Activated CD8-positive, alpha-beta memory T cell treated with anti-CD3 and anti-CD28 coated beads, Interleukin-2, amount 50 U/mL, for 1 hour (primary cell): Measurements from ENCODE around the gene MYLK3.

ENCODE experiments used
- DNase-seq: peaks from one replicate; pipeline ENCODE4 v3.0.0-alpha.2; 2020; ENCODE audit errors: extremely low read depth

The MYLK3 gene

GRCh38 chr16:46727184-46727583, 21.0 kb downstream of the MYLK3 start:
- DNase-seq, result no peak

DNA sequence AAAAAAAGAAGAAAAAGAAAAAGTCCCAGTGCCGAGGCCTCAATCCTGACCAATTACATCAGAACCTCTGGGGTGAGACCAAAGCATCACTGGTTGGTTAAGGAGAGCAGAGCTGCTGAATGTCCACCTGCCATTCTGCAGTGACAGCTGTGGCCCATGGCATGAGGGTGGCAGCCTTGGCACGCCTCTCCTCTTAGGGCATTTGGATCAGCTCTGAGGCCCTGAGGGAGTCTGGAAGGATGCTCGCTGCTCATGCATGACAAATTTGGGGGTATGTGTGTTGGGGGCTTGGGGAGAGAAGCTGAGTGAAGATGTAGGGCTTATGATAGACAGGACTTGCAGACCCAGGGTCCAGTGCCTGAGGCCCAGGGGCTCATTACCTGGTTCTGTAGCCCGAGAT, 26.3 kb downstream of the MYLK3 start:
- DNase-seq, result no peak

- DNase-seq, result no peak
Measured at GRCh38 chr16:46720619-46721018, 27.5 kb downstream of the MYLK3 start.

- DNase-seq, result no peak
Measured at GRCh38 chr16:46719528-46719927, 28.6 kb downstream of the MYLK3 start.

GRCh38 chr16:46718214-46718613, 29.9 kb downstream of the MYLK3 start:
- no peak for DNase-seq

DNA sequence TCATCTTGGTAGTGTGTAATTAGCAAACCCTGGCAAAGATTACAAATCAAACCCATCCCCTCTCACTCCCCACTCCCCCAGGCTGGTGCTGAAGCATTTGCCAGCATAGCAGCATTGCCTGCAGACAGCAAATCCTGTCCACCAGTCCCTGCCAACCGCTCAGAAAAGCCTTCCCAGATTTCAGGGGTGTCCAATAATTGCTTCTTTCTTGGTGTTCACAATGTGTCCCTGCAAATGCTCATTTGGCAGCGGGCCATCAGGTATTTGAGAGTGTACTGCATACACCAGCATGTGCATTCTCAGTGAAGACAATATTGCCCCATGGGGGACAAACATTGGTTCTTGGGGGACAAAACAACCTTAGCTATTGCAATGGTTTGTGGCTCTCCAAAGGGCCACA, 30.5 kb downstream of the MYLK3 start:
- no peak for DNase-seq

DNA sequence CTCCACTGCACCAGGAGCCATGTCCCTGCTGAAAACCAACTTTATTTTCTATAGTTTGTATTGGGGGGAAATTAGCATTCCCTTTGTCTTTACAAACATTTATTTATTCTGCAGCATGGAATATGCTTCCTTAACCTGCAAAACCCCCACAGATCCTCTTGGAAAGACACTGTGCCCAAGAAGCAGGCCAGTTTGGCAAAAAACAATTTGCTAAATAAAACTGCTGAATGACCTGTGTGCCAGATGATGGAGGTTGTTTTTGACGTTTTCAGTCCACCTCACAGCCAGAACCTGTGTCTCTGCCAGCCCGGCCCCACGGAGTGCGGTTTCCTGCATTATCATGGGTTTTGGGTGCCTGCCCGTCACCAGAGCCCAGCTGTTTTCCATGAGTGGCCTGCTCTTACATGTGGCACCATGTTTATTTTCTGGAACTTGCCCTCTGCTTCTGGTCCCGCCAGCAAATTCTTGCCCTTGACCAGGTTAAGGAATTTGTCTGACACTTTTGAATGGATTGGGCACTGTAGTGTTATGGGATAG, 32.3 kb downstream of the MYLK3 start:
- DNase-seq, result no peak

- no peak for DNase-seq
Measured at GRCh38 chr16:46714797-46715591, 33.1 kb downstream of the MYLK3 start.

- DNase-seq, result no peak
Measured at GRCh38 chr16:46713634-46714033, 34.5 kb downstream of the MYLK3 start.

DNA sequence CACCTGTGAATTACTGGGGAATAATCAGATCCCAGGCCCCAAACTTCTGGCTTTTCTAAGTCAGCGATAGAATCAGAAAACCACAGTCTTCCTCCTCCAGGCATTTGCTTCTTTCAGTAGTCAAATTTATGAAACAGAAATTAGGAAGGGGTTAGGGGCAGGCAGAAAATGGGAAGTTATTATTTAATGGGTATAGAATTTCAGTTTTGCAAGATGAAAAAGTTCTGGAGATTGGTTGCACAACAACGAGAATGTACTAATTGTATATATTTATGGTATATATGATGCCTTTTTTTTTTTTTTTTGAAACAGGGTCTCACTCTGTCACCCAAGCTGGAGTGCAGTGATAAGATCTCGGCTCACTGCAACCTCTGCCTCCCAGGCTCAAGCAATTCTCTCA, 35.2 kb downstream of the MYLK3 start:
- DNase-seq, result no peak

DNA sequence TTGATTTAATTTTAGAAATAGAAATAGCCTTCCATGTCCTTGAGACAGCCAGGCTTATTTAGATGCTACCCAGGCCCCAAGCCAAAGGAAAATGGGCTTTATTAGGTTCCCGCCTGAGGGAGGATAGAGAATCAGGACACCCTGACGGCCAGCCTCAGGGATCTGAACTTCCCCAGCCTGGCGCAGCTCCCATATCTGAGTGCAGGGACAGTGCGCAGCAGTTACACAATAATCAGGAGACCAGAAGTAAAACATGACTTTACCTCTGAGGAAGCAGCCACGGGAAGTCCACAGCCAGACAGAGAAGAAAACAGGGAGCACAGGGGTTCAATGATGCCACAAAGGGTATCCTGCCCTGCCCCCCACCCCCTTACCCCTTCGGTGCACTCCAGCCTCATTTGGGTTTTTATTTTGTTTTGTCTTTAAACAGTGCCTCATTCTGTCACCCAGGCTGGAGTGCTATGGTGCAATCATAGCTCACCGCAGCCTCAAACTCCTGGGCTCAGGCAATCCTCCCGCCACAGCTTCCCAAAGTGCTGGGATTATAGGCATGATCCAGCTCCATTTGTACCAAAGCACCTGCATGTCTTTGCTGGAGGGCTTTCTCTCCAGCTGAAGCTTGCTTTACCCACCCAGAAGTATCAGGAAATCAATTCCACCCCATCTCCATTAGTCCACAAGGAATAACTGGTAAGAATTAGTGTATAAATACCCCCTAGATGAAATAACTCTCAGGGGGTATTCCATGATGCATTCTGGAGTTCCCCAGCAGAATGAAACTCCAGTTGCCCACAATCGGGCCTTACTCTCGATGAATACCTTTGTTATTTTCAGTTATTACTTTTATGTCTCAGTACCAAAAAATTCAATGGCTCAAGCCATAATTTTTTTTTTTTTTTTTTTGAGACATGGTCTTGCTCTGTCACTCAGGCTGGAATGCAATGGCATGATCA, 36.8 kb downstream of the MYLK3 start:
- DNase-seq, result no peak

DNA sequence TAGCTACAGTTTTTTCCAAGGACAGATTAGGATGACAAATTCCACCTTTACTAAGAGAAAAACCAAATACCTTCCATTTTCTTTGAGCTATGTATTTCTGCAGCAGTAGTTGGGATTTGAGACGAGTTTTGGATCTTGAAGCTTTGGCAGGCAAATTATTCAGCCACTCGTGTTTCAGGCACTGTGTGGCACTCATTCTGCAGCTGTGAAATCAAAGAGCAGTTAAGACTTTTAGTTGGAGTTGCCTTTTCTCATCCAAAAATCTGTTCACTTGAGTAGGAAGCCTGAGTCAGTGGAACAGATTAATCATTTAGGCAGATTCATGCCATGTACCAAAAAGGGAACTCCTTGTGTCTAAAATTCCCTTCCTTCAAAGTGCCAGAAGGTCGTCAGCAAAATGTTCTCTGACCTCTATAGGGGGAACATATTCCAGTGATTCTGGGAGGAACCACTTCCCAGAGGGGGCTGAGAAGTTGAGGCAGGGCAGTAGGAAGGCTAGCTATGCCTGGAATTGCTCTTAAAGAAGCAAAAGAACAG, 38.6 kb downstream of the MYLK3 start:
- no peak for DNase-seq

DNA sequence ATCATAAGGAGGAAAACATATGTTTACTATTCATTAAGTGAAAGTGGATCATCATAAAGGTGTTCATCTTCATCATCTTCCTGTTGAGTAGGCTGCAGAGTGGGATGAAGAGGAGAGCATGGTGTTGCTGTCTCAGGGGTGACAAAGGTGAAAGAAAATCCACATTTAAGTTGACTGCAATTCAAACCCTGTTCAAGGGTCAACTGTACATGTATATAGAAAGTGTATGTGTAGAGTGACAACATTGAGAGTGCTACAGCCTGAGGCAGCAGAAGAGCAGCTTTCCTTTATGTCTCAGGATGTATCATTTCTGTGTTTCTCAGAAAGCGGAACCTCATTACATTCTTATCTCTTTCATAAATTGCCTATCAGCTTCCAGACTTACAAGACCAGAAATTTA, 41.5 kb downstream of the MYLK3 start:
- DNase-seq, result no peak

DNA sequence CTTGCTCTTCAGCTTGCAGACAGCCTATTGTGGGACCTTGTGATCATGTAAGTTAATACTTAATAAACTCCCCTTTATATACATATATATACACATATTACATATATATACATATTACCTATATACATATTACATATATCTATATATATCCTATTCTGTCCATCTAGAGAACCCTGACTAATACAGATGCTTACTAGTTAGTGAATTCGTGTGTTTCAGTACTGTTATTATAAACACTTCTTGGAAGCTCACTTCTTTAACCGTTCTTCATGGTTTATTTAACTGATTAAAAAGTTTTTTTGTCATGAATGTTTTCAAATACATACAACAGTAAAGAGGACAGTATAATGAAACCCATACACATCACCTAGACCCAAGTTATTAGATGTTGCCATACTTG, 46.1 kb downstream of the MYLK3 start:
- DNase-seq, result no peak

DNA sequence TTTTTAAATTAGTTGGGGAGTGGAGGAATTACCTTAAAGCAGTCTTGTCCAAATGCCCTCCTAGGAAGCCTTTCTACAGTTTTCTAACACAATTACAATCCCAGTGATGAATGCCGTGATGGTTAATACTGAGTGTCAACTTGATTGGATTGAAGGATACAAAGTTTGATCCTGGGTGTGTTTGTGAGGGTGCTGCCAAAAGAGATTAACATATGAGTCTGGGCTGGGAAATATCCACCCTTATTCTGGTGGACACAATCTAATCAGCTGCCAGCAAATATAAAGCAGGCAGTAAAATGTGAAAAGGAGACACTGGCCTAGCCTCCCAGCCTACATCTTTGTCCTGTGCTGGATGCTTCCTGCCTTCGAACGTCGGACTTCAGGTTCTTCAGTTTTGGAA, 46.5 kb downstream of the MYLK3 start:
- no peak for DNase-seq

DNA sequence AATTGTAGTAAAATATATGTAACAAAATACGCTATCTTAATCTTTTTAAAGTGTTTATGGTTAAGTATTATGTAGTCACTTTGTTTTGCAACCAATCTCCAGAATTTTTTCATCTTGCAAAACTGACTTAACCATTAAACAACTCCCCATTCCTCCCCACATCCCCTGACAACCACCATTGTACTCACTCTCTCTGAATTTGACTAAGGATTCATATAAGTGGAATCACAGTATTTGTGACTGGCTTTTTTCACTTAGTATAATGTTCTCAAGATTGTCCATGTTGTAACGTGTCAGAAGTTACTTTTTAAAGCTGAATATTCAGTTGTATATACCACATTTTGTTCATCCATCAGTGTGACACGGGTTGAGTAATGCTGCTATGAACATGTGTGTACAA, 48.1 kb downstream of the MYLK3 start:
- no peak for DNase-seq

DNA sequence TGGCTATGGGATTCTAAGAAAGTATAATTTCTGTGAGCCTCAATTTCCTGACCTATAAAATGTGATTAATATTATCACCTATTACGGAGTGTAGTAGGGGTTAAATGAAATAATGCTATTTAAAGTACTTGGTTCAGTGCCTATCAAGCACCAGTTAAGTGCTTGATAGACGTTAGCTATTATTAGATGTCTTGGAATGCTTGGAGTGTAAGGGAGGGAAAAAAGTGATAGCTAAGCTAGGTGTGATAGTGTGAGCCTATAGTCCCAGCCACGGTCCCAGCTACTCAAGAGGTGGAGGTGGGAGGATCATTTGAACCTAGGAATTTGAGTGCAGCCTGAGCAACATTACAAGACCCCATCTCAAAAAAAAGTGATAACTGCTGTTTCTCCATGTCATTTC, 51.2 kb downstream of the MYLK3 start:
- no peak for DNase-seq

DNA sequence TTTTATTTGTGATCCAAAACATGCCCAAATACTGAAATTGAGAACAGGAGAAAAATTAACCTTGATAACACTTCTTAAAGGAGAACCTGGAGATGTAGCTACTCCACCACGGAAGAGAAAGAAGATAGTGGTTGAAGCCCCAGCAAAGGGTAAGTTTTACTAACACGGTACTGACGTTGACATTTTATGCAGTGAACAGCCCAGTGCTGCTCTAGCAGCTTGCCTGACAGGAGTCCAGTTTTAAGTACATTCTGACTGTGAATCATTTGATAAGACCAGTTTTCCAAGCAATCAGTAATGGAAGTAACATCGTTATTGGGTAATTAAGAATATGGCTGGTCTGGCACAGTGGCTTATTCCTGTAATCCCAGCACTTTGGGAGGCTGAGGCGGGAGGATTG, 52.2 kb downstream of the MYLK3 start:
- no peak for DNase-seq

DNA sequence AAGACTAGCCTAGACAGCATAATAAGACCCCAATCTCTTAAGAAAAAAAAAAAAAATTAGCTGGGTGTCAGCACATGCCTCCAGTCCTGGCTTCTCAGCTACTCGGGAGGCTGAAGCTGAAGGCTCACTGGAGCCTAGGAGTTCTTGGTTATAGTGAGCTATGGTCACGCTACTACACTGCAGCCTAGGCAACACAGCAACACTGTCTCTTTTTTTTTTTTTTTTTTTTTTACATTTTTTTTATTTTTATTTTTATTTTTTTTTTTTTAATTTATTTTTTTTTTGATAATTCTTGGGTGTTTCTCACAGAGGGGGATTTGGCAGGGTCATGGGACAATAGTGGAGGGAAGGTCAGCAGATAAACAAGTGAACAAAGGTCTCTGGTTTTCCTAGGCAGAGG, 54.5 kb downstream of the MYLK3 start:
- DNase-seq, result no peak

- no peak for DNase-seq
Measured at GRCh38 chr16:46691726-46692125, 56.4 kb downstream of the MYLK3 start.

- DNase-seq, result no peak
Measured at GRCh38 chr16:46690281-46691178, 57.6 kb downstream of the MYLK3 start.
